GM18951 (cell line): ENCODE measurements around the gene DZIP1L.
"Not testable (repeated sequence)": the region's sequence is repeated elsewhere in the genome, so short reads cannot be mapped to it uniquely, and the experiment has no call there.

Experiments used
- POLR2A ChIP-seq: IDR thresholded peaks from 4 replicates; pipeline ENCODE4 v1.6.1; 2011; ENCODE audit warnings: mild to moderate bottlenecking; ENCODE audit not compliant: insufficient read length, insufficient read depth; ENCODE audit errors: extremely low read depth
- in situ Hi-C: fragments of 300-500 bp; cut with MboI; formaldehyde crosslinking; loops from one replicate; pipeline ENCODE4 v1.12.0; 2022; ENCODE audit warnings: low sequenced_read_pairs, mixed read lengths, inconsistent platforms; ENCODE audit not compliant: unreplicated experiment

DZIP1L gene

GRCh38 chr3:138114988-138115971, at the start of gene DZIP1L:
TSS of gene DZIP1L (minus strand) at chr3:138115608. CDS start at chr3:138103971, 11,637 bp downstream.
- no peak for TF ChIP-seq POLR2A
- in situ Hi-C loops = no loop called here

- in situ Hi-C loops = no loop called here
Measured at GRCh38 chr3:138165061-138165460, 49.7 kb upstream of the DZIP1L start.

GRCh38 chr3:138157743-138158142, 42.3 kb upstream of the DZIP1L start:
- TF ChIP-seq POLR2A = no peak

More at GRCh38 chr3:138165061-138165460, 49.7 kb upstream of the DZIP1L start:
- TF ChIP-seq POLR2A = no peak

GRCh38 chr3:138154534-138154933, 39.1 kb upstream of the DZIP1L start:
- TF ChIP-seq POLR2A = no peak
- in situ Hi-C loops = no loop called here

More at GRCh38 chr3:138157743-138158142, 42.3 kb upstream of the DZIP1L start:
- in situ Hi-C loops = no loop called here

GRCh38 chr3:138148503-138148902, 33.1 kb upstream of the DZIP1L start:
- TF ChIP-seq POLR2A = no peak
- in situ Hi-C loops = no loop called here

GRCh38 chr3:138142181-138142580, 26.8 kb upstream of the DZIP1L start:
- in situ Hi-C loops = not testable (repeated sequence)

- no peak for TF ChIP-seq POLR2A
- in situ Hi-C loops = no loop called here
Measured at GRCh38 chr3:138140940-138141339, 25.5 kb upstream of the DZIP1L start.

GRCh38 chr3:138139691-138140090, 24.3 kb upstream of the DZIP1L start:
- TF ChIP-seq POLR2A = no peak
- in situ Hi-C loops = no loop called here

GRCh38 chr3:138137861-138138260, 22.5 kb upstream of the DZIP1L start:
- TF ChIP-seq POLR2A = no peak
- in situ Hi-C loops = no loop called here

- no peak for TF ChIP-seq POLR2A
- in situ Hi-C loops = no loop called here
Measured at GRCh38 chr3:138136201-138136600, 20.8 kb upstream of the DZIP1L start.

- in situ Hi-C loops = no loop called here
- no peak for TF ChIP-seq POLR2A
Measured at GRCh38 chr3:138135833-138136194, 20.4 kb upstream of the DZIP1L start.

- no peak for TF ChIP-seq POLR2A
- in situ Hi-C loops = no loop called here
Measured at GRCh38 chr3:138135146-138135832, 19.9 kb upstream of the DZIP1L start.

GRCh38 chr3:138132239-138132638, 16.8 kb upstream of the DZIP1L start, which contains the start of gene A4GNT:
TSS of gene A4GNT (minus strand) at chr3:138132390. CDS start at chr3:138131256, 1,134 bp downstream.
- in situ Hi-C loops = no loop called here
- TF ChIP-seq POLR2A = no peak

GRCh38 chr3:138127636-138128365, 12.4 kb upstream of the DZIP1L start:
- in situ Hi-C loops = no loop called here
- no peak for TF ChIP-seq POLR2A
